SH-SY5Y (cell line): ENCODE measurements around the gene OPN5.

Source experiments
- GATA2 ChIP-seq: IDR thresholded peaks from 2 replicates; pipeline ENCODE4 v1.6.1; 2011; ENCODE audit warnings: mild to moderate bottlenecking, low read depth, low read length
- GATA3 ChIP-seq: IDR thresholded peaks from 2 replicates; pipeline ENCODE4 v1.6.1; 2011; ENCODE audit warnings: low read depth, mild to moderate bottlenecking, low read length, moderate library complexity

DNA sequence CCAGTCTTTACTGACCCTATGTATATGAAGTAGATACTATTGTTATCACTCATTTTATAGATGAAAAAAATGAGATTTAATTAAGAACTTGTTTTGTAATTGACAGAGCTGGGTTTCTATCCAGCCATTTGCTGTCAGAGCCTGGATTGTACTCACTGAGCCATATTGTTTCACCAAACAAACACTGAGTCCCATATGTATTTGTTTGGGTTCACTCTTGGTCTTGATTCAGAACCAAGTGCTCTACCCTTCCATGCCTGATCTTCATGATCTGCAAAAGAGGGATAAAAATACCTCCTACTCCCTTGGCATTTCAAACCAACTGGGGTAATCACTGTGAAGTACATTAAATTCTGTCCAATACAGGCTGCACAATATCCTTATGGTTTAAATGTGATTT is 52.4 kb downstream of the OPN5 start:
- TF ChIP-seq GATA2 (no peak), GATA3 (no peak)
